SH-SY5Y (cell line): ENCODE data around the gene IFIT3.

Experiments
- GATA2 ChIP-seq: IDR thresholded peaks from 2 replicates; pipeline ENCODE4 v1.6.1; 2011; ENCODE audit warnings: mild to moderate bottlenecking, low read depth, low read length
- GATA3 ChIP-seq: IDR thresholded peaks from 2 replicates; pipeline ENCODE4 v1.6.1; 2011; ENCODE audit warnings: low read depth, mild to moderate bottlenecking, low read length, moderate library complexity

- TF ChIP-seq GATA2 (no peak), GATA3 (no peak)
These were observed 20.7 kb downstream of the IFIT3 start for GRCh38 chr10:89348481-89348880.
